AG04450 (cell line): ENCODE results near the gene VANGL2. TPM values are rescaled to one million over a fixed set of nuclear protein-coding genes. Genes with fewer than 3 reads are reported as not detected.

Source experiments
- CTCF ChIA-PET: fragments of 300-600, 350-600 bp; formaldehyde crosslinking; extraction: SDS; loops from one replicate; lab custom pipeline; 2022; ENCODE audit warnings: antibody characterized with exemption, inconsistent platforms; lab: Charles Lee
- POLR2A ChIA-PET: fragments of 350-600 bp; formaldehyde crosslinking; extraction: SDS; loops from one replicate; lab custom pipeline; 2021; ENCODE audit warnings: antibody characterized with exemption, inconsistent platforms; lab: Yijun Ruan, JAX
- DNase-seq: peaks from one replicate; pipeline ENCODE4 v3.0.0-alpha.2; 2011; ENCODE audit warnings: low read depth, low spot score
- H3K27ac ChIP-seq: one replicate; pipeline ENCODE4 v1.5.1; 2012; ENCODE audit warnings: low read depth, low read length, control low read depth
- H3K27me3 ChIP-seq: one replicate; pipeline ENCODE4 v1.6.0; 2012; ENCODE audit warnings: low read length; ENCODE audit not compliant: control insufficient read depth, insufficient read depth
- H3K4me3 ChIP-seq: 2 replicates; pipeline ENCODE4 v1.5.1; 2011; ENCODE audit warnings: mild to moderate bottlenecking, low read depth, low read length, control low read depth
- H3K9me3 ChIP-seq: 2 replicates; pipeline ENCODE4 v1.5.1; 2012; ENCODE audit warnings: low read length; ENCODE audit not compliant: control insufficient read depth, insufficient read depth
- CTCF ChIP-seq: IDR thresholded peaks from 2 replicates; pipeline ENCODE4 v1.5.1; 2011; ENCODE audit warnings: low read depth, low read length, control low read depth, inconsistent platforms
- polyA plus RNA-seq: library from polyadenylated mRNA; depleted of rRNA; stranded (reverse); fragments of >200 nt; gene quantifications from 2 replicates; pipeline ENCODE4 v1.2.3, GENCODE V29; 2011

VANGL2 gene
- polyA plus RNA-seq, 1 experiment = 3.4 TPM

- H3K4me3 ChIP-seq = no peak overlapping the region
- no peaks in the 10 kb centered on the region for H3K27me3 ChIP-seq
- no peak for DNase-seq
- H3K9me3 ChIP-seq = no peaks in the 10 kb centered on the region
- POLR2A ChIA-PET = no interaction called here
- H3K27ac ChIP-seq = no peak overlapping the region
- CTCF ChIA-PET = no interaction called here
- TF ChIP-seq CTCF = no peak
Measured at GRCh38 chr1:160451119-160451858, 50.9 kb downstream of the VANGL2 start.

- Histone ChIP-seq H3K27me3 (no peaks in the 10 kb centered on the region), H3K27ac (no peak overlapping the region), H3K9me3 (no peaks in the 10 kb centered on the region), H3K4me3 (no peak overlapping the region)
- no peak for TF ChIP-seq CTCF
- CTCF ChIA-PET = no interaction called here
- no peak for DNase-seq
- POLR2A ChIA-PET = no interaction called here
Measured at GRCh38 chr1:160451859-160452232, 51.5 kb downstream of the VANGL2 start.

- POLR2A ChIA-PET = no interaction called here
- Histone ChIP-seq H3K27ac (no peak overlapping the region), H3K27me3 (no peaks in the 10 kb centered on the region), H3K9me3 (no peaks in the 10 kb centered on the region), H3K4me3 (no peak overlapping the region)
- TF ChIP-seq CTCF = no peak
- no peak for DNase-seq
- CTCF ChIA-PET = no interaction called here
Measured at GRCh38 chr1:160453443-160453842, 53.1 kb downstream of the VANGL2 start.

GRCh38 chr1:160454371-160455152 lies 54.2 kb downstream of the VANGL2 start:
- CTCF ChIA-PET = no interaction called here
- Histone ChIP-seq H3K9me3 (no peaks in the 10 kb centered on the region), H3K4me3 (no peak overlapping the region), H3K27me3 (no peaks in the 10 kb centered on the region), H3K27ac (no peak overlapping the region)
- POLR2A ChIA-PET = no interaction called here
- TF ChIP-seq CTCF = no peak
- no peak for DNase-seq

GRCh38 chr1:160455153-160455517 lies 54.8 kb downstream of the VANGL2 start:
- no peak overlapping the region for H3K27ac ChIP-seq
- no peak overlapping the region for H3K4me3 ChIP-seq
- ChIA-PET CTCF (no interaction called here), POLR2A (no interaction called here)
- no peak for TF ChIP-seq CTCF
- H3K9me3 ChIP-seq = no peaks in the 10 kb centered on the region
- DNase-seq = no peak
- no peaks in the 10 kb centered on the region for H3K27me3 ChIP-seq
